Activated naive CD4-positive, alpha-beta T cell treated with anti-CD3 and anti-CD28 coated beads, Interleukin-2, amount 10 ng/mL, durations not matched to agents 7 days and 5 days (primary cell): ENCODE data around the gene COX5A.

ENCODE experiments used
- CTCF ChIA-PET: fragments of 350-600 bp; sonication (Branson Sonifier 250); formaldehyde crosslinking; loops from one replicate; lab custom pipeline; 2021; ENCODE audit warnings: antibody characterized with exemption; lab: Charles Lee
- DNase-seq: peaks from one replicate; pipeline ENCODE4 v3.0.0-alpha.2; 2020
- H3K27ac Mint-ChIP-seq: one replicate; pipeline ENCODE4 v1.8.0; 2021; ENCODE audit warnings: mild to moderate bottlenecking, moderate library complexity, mixed read lengths
- H3K27me3 Mint-ChIP-seq: one replicate; pipeline ENCODE4 v1.8.0; 2021; ENCODE audit warnings: mild to moderate bottlenecking, mixed read lengths
- H3K36me3 Mint-ChIP-seq: one replicate; pipeline ENCODE4 v1.8.0; 2021; ENCODE audit warnings: mixed read lengths
- H3K4me1 Mint-ChIP-seq: one replicate; pipeline ENCODE4 v1.8.0; 2021; ENCODE audit warnings: mixed read lengths
- H3K4me3 Mint-ChIP-seq: one replicate; pipeline ENCODE4 v1.8.0; 2021; ENCODE audit warnings: mild to moderate bottlenecking, moderate library complexity, mixed read lengths
- H3K9me3 Mint-ChIP-seq: one replicate; pipeline ENCODE4 v1.8.0; 2021; ENCODE audit warnings: mixed read lengths

COX5A gene

DNA sequence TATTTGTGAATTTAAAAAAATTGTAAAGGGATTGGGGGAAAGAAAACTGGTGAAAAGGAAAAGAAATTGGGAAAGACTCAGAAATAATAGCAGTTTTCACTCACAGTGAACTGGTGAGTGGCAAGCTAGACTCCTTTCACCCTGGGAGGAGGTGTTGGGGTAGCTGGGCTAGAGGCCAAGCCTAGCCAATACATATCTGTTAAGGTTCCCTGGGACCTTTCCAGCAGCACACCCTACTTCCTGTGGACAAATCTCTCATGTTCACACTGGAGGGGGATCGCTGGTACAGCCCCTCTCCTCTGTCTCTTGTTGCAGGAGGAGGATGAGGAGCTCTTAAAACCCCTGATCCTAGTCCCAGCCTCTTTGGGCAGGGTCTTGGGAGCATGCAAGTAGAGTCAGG is 22.4 kb upstream of the COX5A start:
- DNase-seq, result no peak
- CTCF ChIA-PET, result interaction anchor here (0.7 to 3.9 kb wide), 3 partner anchors 10 to 35 kb away, joined by 3 to 16 read pairs (median 3); partner anchors contain the start of gene SCAMP5
- peaks cover 93% of the 10 kb centered on the region for H3K27me3 Mint-ChIP-seq
- no peaks in the 10 kb centered on the region for H3K36me3 Mint-ChIP-seq
- no peaks in the 10 kb centered on the region for H3K9me3 Mint-ChIP-seq
- H3K4me1 Mint-ChIP-seq, result peaks cover 41% of the 10 kb centered on the region
- no peak overlapping the region for H3K4me3 Mint-ChIP-seq
- H3K27ac Mint-ChIP-seq, result no peak overlapping the region

GRCh38 chr15:74959586-74959939 is 21.7 kb upstream of the COX5A start:
- no peaks in the 10 kb centered on the region for H3K9me3 Mint-ChIP-seq
- DNase-seq, result no peak
- H3K36me3 Mint-ChIP-seq, result no peaks in the 10 kb centered on the region
- H3K27me3 Mint-ChIP-seq, result peaks cover 94% of the 10 kb centered on the region
- peaks cover 49% of the 10 kb centered on the region for H3K4me1 Mint-ChIP-seq
- no peak overlapping the region for H3K27ac Mint-ChIP-seq
- CTCF ChIA-PET, result interaction anchor here (0.7 to 3.9 kb wide), 3 partner anchors 9 to 36 kb away, joined by 3 to 16 read pairs (median 3); partner anchors contain the start of gene SCAMP5
- no peak overlapping the region for H3K4me3 Mint-ChIP-seq

DNA sequence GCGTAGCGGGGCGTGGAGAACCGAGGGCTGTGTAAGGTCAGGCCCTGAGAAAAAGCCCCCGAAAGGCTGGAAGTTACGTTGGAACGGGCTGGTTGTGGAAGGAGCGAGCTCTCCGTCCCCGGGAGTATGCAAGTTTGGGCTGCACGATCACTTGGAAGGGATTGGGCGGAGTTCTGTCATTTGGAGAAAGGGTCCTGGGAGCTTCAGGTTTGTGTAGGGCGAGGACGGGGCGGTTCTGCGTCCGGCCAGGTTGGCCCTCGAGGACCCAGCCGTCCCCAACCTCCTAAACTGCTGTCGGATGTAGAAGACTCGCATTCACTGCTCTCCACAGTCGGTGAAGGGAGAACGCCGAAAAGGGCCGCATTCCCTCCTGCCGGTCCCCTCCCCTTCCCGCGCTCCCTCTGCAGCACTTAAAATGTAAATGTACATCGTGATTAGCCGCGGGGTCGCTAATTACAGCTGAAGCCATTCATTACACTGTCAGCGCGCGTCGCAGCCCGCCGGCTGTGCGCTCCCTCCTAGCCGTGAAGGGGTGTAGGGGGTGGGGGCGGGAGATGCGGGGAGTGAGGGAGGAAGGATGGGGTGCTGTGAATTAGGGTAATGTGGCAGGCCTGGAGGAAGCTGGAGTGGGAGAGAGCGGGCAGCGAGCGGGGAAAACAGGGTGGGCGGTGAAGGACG is 21.2 kb upstream of the COX5A start:
- H3K27me3 Mint-ChIP-seq, result peaks cover 91% of the 10 kb centered on the region
- no peak overlapping the region for H3K4me3 Mint-ChIP-seq
- no peak for DNase-seq
- CTCF ChIA-PET, result interaction anchor here (1.2 to 3.9 kb wide), 2 partner anchors 8 to 29 kb away, joined by 3 to 16 read pairs; no protein-coding TSS in a partner anchor
- no peak overlapping the region for H3K27ac Mint-ChIP-seq
- no peaks in the 10 kb centered on the region for H3K36me3 Mint-ChIP-seq
- no peaks in the 10 kb centered on the region for H3K9me3 Mint-ChIP-seq
- peaks cover 51% of the 10 kb centered on the region for H3K4me1 Mint-ChIP-seq

DNA sequence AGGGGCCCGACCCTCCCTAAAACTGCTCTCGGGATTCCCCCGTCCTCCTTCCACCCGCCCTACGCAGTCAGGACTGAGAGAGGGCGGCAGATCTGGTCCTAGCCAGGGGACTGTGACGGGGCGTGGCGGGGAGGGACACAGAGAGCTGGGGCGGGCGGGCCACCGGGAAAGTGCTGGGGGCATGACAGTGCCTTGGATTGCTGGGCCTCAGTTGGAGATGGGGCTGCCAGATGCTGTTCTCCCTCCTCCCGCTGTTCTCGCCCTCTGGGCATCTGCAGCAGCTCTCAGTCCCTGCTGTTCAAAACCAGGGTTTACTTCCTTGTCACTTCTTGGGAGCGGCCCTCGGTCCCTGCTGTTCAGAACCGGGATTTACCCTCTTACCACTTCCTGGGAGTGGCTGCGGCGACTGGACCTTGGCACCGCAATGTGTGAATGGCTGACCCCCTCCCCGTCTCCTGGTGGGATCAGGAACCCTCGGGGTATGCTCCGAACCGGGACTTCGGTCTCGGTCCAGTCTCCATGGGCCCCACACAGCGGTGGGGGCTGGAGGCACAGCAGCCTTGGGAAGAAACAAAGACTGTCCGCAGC is 20.5 kb upstream of the COX5A start:
- Mint-ChIP-seq H3K27ac (no peak overlapping the region), H3K36me3 (no peaks in the 10 kb centered on the region), H3K27me3 (peaks cover 85% of the 10 kb centered on the region), H3K9me3 (no peaks in the 10 kb centered on the region), H3K4me3 (no peak overlapping the region), H3K4me1 (peaks cover 53% of the 10 kb centered on the region)
- DNase-seq, result no peak
- CTCF ChIA-PET, result interaction anchor here (3.9 kb wide), 1 partner anchor 8 kb away, joined by 16 read pairs; no protein-coding TSS in a partner anchor

- Mint-ChIP-seq H3K9me3 (no peaks in the 10 kb centered on the region), H3K27me3 (peaks cover 77% of the 10 kb centered on the region), H3K4me3 (peak overlapping the region; percentile 71), H3K27ac (no peak overlapping the region), H3K36me3 (no peaks in the 10 kb centered on the region), H3K4me1 (peaks cover 53% of the 10 kb centered on the region)
- CTCF ChIA-PET, result interaction anchor here (1.0 to 1.4 kb wide), 3 partner anchors 30 to 244 kb away, joined by 4 to 7 read pairs (median 4); partner anchors contain the start of genes C15orf39 and SCAMP5
- DNase-seq, result no peak
These were observed 19.7 kb upstream of the COX5A start for GRCh38 chr15:74957476-74958035.

- DNase-seq, result peak; percentile 84
- H3K4me1 Mint-ChIP-seq, result peaks cover 53% of the 10 kb centered on the region
- H3K36me3 Mint-ChIP-seq, result no peaks in the 10 kb centered on the region
- peaks cover 70% of the 10 kb centered on the region for H3K27me3 Mint-ChIP-seq
- peak within 1 kb of the TSS; percentile 71 for H3K4me3 Mint-ChIP-seq
- H3K9me3 Mint-ChIP-seq, result no peaks in the 10 kb centered on the region
- CTCF ChIA-PET, result interaction anchor here (0.6 to 1.4 kb wide), 5 partner anchors 23 to 245 kb away, joined by 3 to 7 read pairs (median 4); partner anchors contain the start of genes C15orf39 and SCAMP5
- no peak within 1 kb of the TSS for H3K27ac Mint-ChIP-seq
These were observed 19.0 kb upstream of the COX5A start, which contains the start of gene RPP25 for GRCh38 chr15:74956648-74957475. Gene RPP25 (minus strand): TSS chr15:74956772. CDS start chr15:74956583, 189 bp downstream.

DNA sequence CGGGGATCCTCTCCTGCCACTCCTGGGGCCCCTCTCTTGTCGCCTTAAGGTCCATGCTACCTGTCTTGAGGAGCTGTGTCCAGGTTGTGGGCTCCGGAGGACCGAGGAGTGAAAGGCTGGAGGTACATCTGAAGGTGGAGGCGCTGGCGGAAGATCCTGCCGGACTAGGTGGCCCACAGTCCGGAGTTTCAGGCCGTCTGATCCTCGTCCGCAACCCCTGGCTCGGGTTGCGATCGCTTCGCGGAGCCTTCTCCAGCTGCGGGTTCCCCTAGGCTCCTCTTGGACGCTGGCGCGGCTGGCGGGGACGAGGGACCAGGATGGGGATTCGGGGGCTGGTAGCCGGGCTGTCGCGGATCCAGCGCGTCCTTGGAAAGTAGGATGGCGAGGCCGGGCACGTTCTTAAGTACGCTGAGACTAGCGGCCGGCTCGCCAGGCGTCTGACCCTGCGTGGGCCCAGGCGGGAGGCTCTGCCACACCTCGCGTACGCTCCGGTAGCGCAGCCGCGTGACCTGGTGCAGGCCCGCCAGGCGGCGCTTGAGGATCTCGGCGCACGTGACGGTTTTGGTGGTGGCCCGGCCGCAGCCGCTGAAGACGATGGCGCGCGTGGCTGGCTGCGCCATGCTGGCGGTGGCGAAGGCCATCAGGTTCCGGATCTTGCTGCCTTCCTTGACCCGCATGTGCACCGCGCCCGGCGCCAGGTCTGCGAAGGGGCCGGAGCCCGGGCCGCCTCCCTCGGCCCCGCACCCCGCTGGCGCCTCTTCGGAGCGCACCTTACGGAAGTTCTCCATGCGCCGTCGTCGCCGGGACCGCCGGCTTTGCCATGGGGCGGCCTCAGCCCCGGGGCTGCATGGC is 18.1 kb upstream of the COX5A start:
- peak; percentile 78 for DNase-seq
- Mint-ChIP-seq H3K36me3 (no peaks in the 10 kb centered on the region), H3K27me3 (peaks cover 62% of the 10 kb centered on the region), H3K9me3 (no peaks in the 10 kb centered on the region), H3K27ac (no peak overlapping the region), H3K4me3 (peak overlapping the region; percentile 71), H3K4me1 (peaks cover 48% of the 10 kb centered on the region)
- CTCF ChIA-PET, result interaction anchor here (0.7 to 1.0 kb wide), 3 partner anchors 32 to 186 kb away, joined by 3 to 7 read pairs (median 4); no protein-coding TSS in a partner anchor

DNA sequence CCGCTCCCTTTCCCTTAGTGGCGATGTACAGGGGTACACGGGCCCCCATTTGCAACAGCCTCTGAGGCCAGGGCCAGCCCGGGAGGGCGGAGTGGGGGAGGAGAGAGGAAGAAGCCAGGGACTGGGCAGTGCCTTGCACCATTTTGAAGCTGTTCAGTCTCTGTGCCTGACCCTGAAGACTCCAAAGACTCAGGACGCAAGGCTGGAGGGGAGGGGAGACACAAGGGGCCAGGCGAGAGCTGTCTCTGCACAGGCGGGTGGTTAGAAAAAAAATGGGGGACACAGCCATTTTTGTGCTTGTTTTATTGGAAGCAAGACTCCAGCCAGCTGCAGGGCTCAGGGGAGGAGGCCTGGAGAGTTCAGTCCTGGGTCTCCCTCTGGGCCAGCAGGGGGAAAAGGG is 17.1 kb upstream of the COX5A start:
- CTCF ChIA-PET, result interaction anchor here (1.0 to 1.6 kb wide), 4 partner anchors 14 to 184 kb away, joined by 3 to 8 read pairs (median 6); no protein-coding TSS in a partner anchor
- H3K36me3 Mint-ChIP-seq, result no peaks in the 10 kb centered on the region
- peaks cover 56% of the 10 kb centered on the region for H3K27me3 Mint-ChIP-seq
- no peak overlapping the region for H3K27ac Mint-ChIP-seq
- peak overlapping the region; percentile 43 for H3K4me3 Mint-ChIP-seq
- H3K4me1 Mint-ChIP-seq, result peaks cover 45% of the 10 kb centered on the region
- no peaks in the 10 kb centered on the region for H3K9me3 Mint-ChIP-seq
- DNase-seq, result no peak

- H3K4me3 Mint-ChIP-seq, result no peak overlapping the region
- H3K27ac Mint-ChIP-seq, result no peak overlapping the region
- H3K36me3 Mint-ChIP-seq, result no peaks in the 10 kb centered on the region
- peaks cover 51% of the 10 kb centered on the region for H3K27me3 Mint-ChIP-seq
- no peaks in the 10 kb centered on the region for H3K9me3 Mint-ChIP-seq
- DNase-seq, result no peak
- CTCF ChIA-PET, result interaction anchor here (1.0 to 1.6 kb wide), 5 partner anchors 13 to 313 kb away, joined by 3 to 8 read pairs (median 4); no protein-coding TSS in a partner anchor
- H3K4me1 Mint-ChIP-seq, result peaks cover 45% of the 10 kb centered on the region
These were observed 16.6 kb upstream of the COX5A start for GRCh38 chr15:74954515-74954914.

- CTCF ChIA-PET, result interaction anchor here (0.5 to 6.5 kb wide), 22 partner anchors 9 to 579 kb away, joined by 3 to 75 read pairs (median 4); partner anchors contain the start of genes COX5A, FAM219B and PPCDC
- Mint-ChIP-seq H3K4me3 (no peak overlapping the region), H3K36me3 (no peaks in the 10 kb centered on the region), H3K27ac (no peak overlapping the region), H3K9me3 (no peaks in the 10 kb centered on the region), H3K27me3 (peaks cover 31% of the 10 kb centered on the region), H3K4me1 (peaks cover 22% of the 10 kb centered on the region)
- DNase-seq, result no peak
These were observed 13.1 kb upstream of the COX5A start for GRCh38 chr15:74951006-74951405.

DNA sequence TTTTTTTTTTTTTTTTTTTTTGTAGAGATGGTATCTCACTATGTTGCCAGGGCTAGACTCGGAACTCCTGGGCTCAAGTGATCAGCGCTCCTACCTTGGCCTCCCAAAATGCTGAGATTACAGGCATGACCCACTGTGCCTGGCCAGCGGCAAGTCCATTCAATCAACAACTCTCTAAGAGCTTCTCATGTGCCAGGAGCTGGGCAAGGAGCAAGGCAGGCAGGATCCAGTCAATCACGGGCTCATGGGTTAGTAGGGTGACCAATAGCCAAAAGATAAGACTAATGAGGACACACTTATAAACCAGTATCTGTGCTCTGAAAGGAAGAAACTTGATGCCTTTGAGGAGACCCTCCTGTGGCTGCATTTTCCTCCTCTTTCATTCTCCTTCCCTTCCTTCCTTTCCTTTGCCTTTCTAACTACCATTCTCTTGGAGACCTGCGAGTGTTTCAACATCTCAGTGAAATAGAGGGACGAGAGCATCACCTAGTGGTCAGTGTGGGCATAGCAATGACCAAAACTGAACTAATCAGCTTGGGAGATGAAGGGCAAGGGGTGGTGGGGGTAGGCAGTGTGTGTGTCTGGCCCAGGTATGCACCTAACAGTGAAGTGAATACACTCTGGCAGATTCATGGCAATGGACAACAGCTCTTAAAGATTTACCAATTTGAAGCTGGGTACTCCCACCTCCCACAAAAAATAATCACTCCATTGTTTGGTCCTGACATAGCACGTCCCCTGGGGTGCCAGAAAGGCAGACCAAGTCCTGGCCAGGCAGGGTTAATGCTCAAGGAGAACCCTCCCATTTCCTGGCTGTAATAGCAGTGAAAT is 12.4 kb upstream of the COX5A start:
- CTCF ChIA-PET, result interaction anchor here (0.5 to 6.5 kb wide), 26 partner anchors 10 to 578 kb away, joined by 3 to 75 read pairs (median 4); partner anchors contain the start of genes COX5A, FAM219B and PPCDC
- peak; percentile 88 for DNase-seq
- Mint-ChIP-seq H3K27ac (no peak overlapping the region), H3K27me3 (peaks cover 29% of the 10 kb centered on the region), H3K36me3 (no peaks in the 10 kb centered on the region), H3K9me3 (no peaks in the 10 kb centered on the region), H3K4me1 (peaks cover 15% of the 10 kb centered on the region), H3K4me3 (no peak overlapping the region)

DNA sequence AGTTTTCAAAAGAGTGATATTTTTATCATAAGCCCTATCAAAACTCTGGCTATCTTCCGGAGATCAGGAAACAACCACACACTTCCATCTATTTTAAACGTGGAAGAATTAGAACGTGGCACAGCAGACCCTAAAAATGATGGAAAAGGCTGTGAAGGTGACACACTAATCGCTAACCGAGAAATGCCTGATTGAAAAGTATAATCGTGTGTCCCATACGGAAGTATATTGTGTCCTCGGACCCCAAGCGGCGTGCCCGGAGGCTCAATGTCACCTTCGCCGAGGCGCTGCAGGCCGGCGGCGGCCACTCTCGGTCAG is 642 bp downstream of the COX5A start:
- Mint-ChIP-seq H3K4me3 (peak overlapping the region; percentile 91), H3K9me3 (no peaks in the 10 kb centered on the region), H3K36me3 (peaks cover 9% of the 10 kb centered on the region), H3K4me1 (peaks cover 39% of the 10 kb centered on the region), H3K27ac (peak overlapping the region; percentile 85), H3K27me3 (peaks cover 10% of the 10 kb centered on the region)
- no peak for DNase-seq
- CTCF ChIA-PET, result interaction anchor here (4.2 kb wide), 1 partner anchor 13 kb away, joined by 19 read pairs; no protein-coding TSS in a partner anchor
